Neuronal stem cell (in vitro differentiated cells): ENCODE measurements around the gene SULT6B1.

Experiments
- DNase-seq: peaks from one replicate; pipeline ENCODE4 v3.0.0-alpha.2; 2013; ENCODE audit warnings: low spot score
- H2AFZ ChIP-seq: one replicate; pipeline ENCODE4 v1.6.1; 2013; ENCODE audit warnings: mild to moderate bottlenecking, low read length, inconsistent platforms
- H2AK5ac ChIP-seq: 2 replicates; pipeline ENCODE4 v1.6.1; 2013; ENCODE audit warnings: low read depth, mild to moderate bottlenecking, inconsistent platforms, low read length, moderate library complexity, mixed read lengths
- H2BK120ac ChIP-seq: 2 replicates; pipeline ENCODE4 v1.6.1; 2013; ENCODE audit warnings: low read depth, mild to moderate bottlenecking, inconsistent platforms, low read length, moderate library complexity, mixed read lengths
- H2BK12ac ChIP-seq: one replicate; pipeline ENCODE4 v1.6.1; 2013; ENCODE audit warnings: low read length, inconsistent platforms
- H2BK15ac ChIP-seq: 2 replicates; pipeline ENCODE4 v1.6.1; 2013; ENCODE audit warnings: mild to moderate bottlenecking, low read length, inconsistent platforms, mixed read lengths
- H2BK5ac ChIP-seq: one replicate; pipeline ENCODE4 v1.6.1; 2013; ENCODE audit warnings: inconsistent platforms, mild to moderate bottlenecking, low read length, moderate library complexity
- H3K14ac ChIP-seq: one replicate; pipeline ENCODE4 v1.6.1; 2013; ENCODE audit warnings: low read length, inconsistent platforms
- H3K18ac ChIP-seq: 2 replicates; pipeline ENCODE4 v1.6.1; 2013; ENCODE audit warnings: low read length, inconsistent platforms
- H3K23ac ChIP-seq: 2 replicates; pipeline ENCODE4 v1.6.1; 2013; ENCODE audit warnings: low read depth, mild to moderate bottlenecking, mixed read lengths, low read length, inconsistent platforms; ENCODE audit not compliant: poor library complexity
- H3K27ac ChIP-seq: replicated peaks from 3 replicates; pipeline ENCODE4 v1.5.1; 2013; ENCODE audit warnings: low read length, inconsistent platforms
- H3K27me3 ChIP-seq, 3 experiments: 2 replicates each; pipeline ENCODE4 v1.6.1; 2013; ENCODE audit warnings: low read length in 3 of 3, mild to moderate bottlenecking in 2 of 3, inconsistent platforms in 1 of 3, low read depth in 1 of 3, mixed read lengths in 1 of 3, moderate library complexity in 1 of 3; ENCODE audit not compliant: control insufficient read depth in 3 of 3, insufficient read depth in 3 of 3
- H3K36me3 ChIP-seq, 2 donors: replicated peaks in 1 of 2; 2 replicates each; pipeline ENCODE4 v1.6.1; 2013; ENCODE audit warnings: low read length in 2 of 2; ENCODE audit not compliant: control insufficient read depth in 2 of 2, insufficient read depth in 2 of 2
- H3K4ac ChIP-seq: 2 replicates; pipeline ENCODE4 v1.6.1; 2013; ENCODE audit warnings: inconsistent platforms, mild to moderate bottlenecking, low read length, moderate library complexity
- H3K4me1 ChIP-seq, 2 donors: 1 replicate in 1 of 2; 2 replicates in 1 of 2; pipeline ENCODE4 v1.6.1; 2013; ENCODE audit warnings: low read length in 2 of 2, low read depth in 1 of 2; ENCODE audit not compliant: control insufficient read depth in 2 of 2, insufficient read depth in 1 of 2
- H3K4me2 ChIP-seq: one replicate; pipeline ENCODE4 v1.6.1; 2013; ENCODE audit warnings: mild to moderate bottlenecking, low read length, inconsistent platforms; ENCODE audit not compliant: insufficient read depth, poor library complexity, severe bottlenecking
- H3K4me3 ChIP-seq, 2 donors: 2 replicates each; pipeline ENCODE4 v1.5.1; 2013; ENCODE audit warnings: low read length in 2 of 2, mild to moderate bottlenecking in 2 of 2, inconsistent platforms in 1 of 2, moderate library complexity in 1 of 2
- H3K79me1 ChIP-seq: one replicate; pipeline ENCODE4 v1.6.1; 2013; ENCODE audit warnings: low read depth, mild to moderate bottlenecking, inconsistent platforms, low read length, moderate library complexity
- H3K9ac ChIP-seq: one replicate; pipeline ENCODE4 v1.6.1; 2013; ENCODE audit warnings: mild to moderate bottlenecking, low read depth, low read length, inconsistent platforms; ENCODE audit not compliant: poor library complexity
- H3K9me3 ChIP-seq, 2 donors: replicated peaks in 1 of 2; 2 replicates each; pipeline versions ENCODE3 to v1.6.1; 2013; ENCODE audit warnings: low read length in 2 of 2, mild to moderate bottlenecking in 2 of 2, inconsistent platforms in 1 of 2, low read depth in 1 of 2, mixed read lengths in 1 of 2, moderate library complexity in 1 of 2; ENCODE audit not compliant: control insufficient read depth in 2 of 2, insufficient read depth in 1 of 2
- H4K8ac ChIP-seq: one replicate; pipeline ENCODE4 v1.6.1; 2013; ENCODE audit warnings: low read depth, mild to moderate bottlenecking, inconsistent platforms, low read length, moderate library complexity
- H4K91ac ChIP-seq: one replicate; pipeline ENCODE4 v1.6.1; 2013; ENCODE audit warnings: low read length, low read depth, mild to moderate bottlenecking, inconsistent platforms; ENCODE audit not compliant: poor library complexity
- WGBS, 2 donors: extraction: QIAGEN DNeasy Blood & Tissue Kit; methylation state at CpG; one replicate each; pipeline ENCODE4 v1.1.7; 2013; ENCODE audit warnings: missing lambda C conversion rate in 2 of 2, mixed read lengths in 1 of 2; ENCODE audit not compliant: insufficient read length in 2 of 2, insufficient replicate concordance in 1 of 2; ENCODE audit errors: extremely low coverage in 2 of 2; 5-methylcytosine and 5-hydroxymethylcytosine counted together

Gene SULT6B1

DNA sequence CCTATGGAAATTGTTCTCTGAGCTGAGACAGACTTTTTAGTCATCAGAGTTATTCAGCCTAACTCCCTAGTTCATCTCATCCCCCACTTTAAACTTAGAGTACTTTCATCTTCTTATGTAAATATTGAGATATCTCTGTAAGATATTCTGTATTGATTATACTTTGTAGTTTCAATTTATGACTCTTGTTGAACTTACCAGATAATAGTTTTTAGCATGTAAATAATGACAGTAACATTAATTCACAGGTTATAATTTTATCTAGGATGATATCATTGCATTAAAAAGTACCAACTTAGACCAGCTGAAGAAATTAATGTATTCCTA is 16.9 kb downstream of the SULT6B1 start:
- H3K4me1 ChIP-seq, result no peaks in the 10 kb centered on the region
- no peaks in the 10 kb centered on the region for H3K27me3 ChIP-seq
- H3K79me1 ChIP-seq, result no peaks in the 10 kb centered on the region
- H4K91ac ChIP-seq, result no peak overlapping the region
- no peak overlapping the region for H2BK5ac ChIP-seq
- no peak overlapping the region for H2AFZ ChIP-seq
- no peak overlapping the region for H3K4me3 ChIP-seq
- H2BK120ac ChIP-seq, result no peak overlapping the region
- H3K14ac ChIP-seq, result no peak overlapping the region
- H3K23ac ChIP-seq, result no peak overlapping the region
- H3K27ac ChIP-seq, result no peak overlapping the region
- DNase-seq, result no peak
- H3K18ac ChIP-seq, result no peak overlapping the region
- no peak overlapping the region for H2AK5ac ChIP-seq
- no peak overlapping the region for H2BK12ac ChIP-seq
- H4K8ac ChIP-seq, result no peak overlapping the region
- H2BK15ac ChIP-seq, result no peak overlapping the region
- no peak overlapping the region for H3K9ac ChIP-seq
- H3K4ac ChIP-seq, result no peak overlapping the region
- H3K4me2 ChIP-seq, result no peak overlapping the region
- H3K36me3 ChIP-seq, result no peaks in the 10 kb centered on the region
- no peaks in the 10 kb centered on the region for H3K9me3 ChIP-seq

DNA sequence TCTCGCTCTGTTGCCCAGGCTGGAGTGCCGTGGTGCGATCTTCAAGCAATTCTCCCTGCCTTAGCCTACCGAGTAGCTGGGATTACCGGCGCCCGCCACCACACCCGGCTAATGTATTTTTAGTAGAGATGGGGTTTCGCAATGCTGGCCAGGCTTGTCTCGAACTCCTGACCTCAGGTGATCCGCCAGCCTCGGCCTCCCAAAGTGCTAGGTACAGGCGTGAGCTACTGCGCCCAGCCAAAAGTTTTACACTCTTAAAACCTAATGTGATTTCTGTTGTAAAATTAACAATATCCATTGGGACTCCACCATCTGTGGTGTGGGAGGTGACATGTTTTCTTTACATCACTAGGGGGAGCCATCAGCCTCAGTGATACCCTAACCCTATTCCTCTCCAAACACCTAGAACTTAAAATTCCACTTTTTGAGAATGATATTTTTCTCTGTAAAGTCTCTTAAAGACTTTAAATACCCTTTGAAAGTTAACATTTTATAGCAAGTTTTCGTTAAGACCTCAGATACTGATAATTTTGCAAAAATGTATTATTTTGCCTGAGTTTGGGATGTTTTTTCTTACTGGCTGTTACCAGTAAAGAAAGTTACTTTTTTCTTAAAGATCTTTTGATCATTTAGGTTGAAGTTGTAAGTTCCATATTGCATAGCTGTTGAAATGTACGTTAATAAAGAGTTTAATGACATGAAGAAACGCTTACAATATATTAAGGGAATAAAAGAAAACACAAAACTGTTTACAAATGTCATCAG is 20.1 kb downstream of the SULT6B1 start:
- Histone ChIP-seq H3K4me2 (no peak overlapping the region), H3K9me3 (peaks cover 0 to 5% of the 10 kb centered on the region in 2 donors), H3K4me1 (no peaks in the 10 kb centered on the region), H2BK5ac (no peak overlapping the region), H3K4ac (no peak overlapping the region), H3K36me3 (no peaks in the 10 kb centered on the region), H4K91ac (no peak overlapping the region), H3K14ac (no peak overlapping the region), H3K23ac (no peak overlapping the region), H3K27ac (no peak overlapping the region), H2BK120ac (no peak overlapping the region), H2BK15ac (no peak overlapping the region), H3K79me1 (no peaks in the 10 kb centered on the region), H3K4me3 (no peak overlapping the region), H3K27me3 (no peaks in the 10 kb centered on the region), H2AFZ (peak overlapping the region; percentile 51), H2AK5ac (no peak overlapping the region), H3K18ac (no peak overlapping the region), H2BK12ac (no peak overlapping the region), H4K8ac (no peak overlapping the region), H3K9ac (no peak overlapping the region)
- no CpG with 5 or more reads among the region's 17 CpGs for WGBS, 2 donors
- DNase-seq, result no peak

DNA sequence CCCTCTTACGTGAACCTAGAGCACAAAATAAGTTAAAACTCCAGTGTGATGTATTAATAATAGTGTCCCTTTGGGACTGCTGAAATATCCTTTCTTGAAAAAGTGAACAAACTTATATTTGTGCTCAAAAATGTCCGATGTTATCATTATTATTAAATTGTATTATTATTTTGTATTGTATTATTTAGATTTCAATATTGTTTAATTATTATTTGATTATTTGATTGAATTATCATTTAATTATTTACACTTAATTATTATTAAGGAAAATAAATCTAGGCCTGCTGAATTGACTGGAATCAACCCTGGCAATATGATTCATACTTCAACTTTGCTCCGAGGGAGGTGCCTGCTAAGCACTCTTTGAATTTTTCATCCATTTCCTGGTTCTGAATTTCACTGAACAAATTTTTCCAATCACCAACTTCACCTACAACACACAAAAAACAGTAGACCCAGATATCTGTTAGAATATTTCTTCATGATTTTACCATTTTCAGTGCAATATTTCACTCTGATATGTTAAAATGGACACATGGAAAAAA is 20.8 kb downstream of the SULT6B1 start:
- Histone ChIP-seq H3K4me1 (no peaks in the 10 kb centered on the region), H2BK120ac (no peak overlapping the region), H3K27me3 (no peaks in the 10 kb centered on the region), H2BK12ac (no peak overlapping the region), H3K9ac (no peak overlapping the region), H3K4ac (no peak overlapping the region), H3K14ac (no peak overlapping the region), H4K8ac (no peak overlapping the region), H2BK5ac (no peak overlapping the region), H3K79me1 (no peaks in the 10 kb centered on the region), H3K4me2 (no peak overlapping the region), H3K4me3 (no peak overlapping the region), H3K23ac (no peak overlapping the region), H2BK15ac (no peak overlapping the region), H3K36me3 (no peaks in the 10 kb centered on the region), H3K18ac (no peak overlapping the region), H3K27ac (no peak overlapping the region), H2AK5ac (no peak overlapping the region), H3K9me3 (peaks cover 0 to 5% of the 10 kb centered on the region in 2 donors), H4K91ac (no peak overlapping the region), H2AFZ (no peak overlapping the region)
- no CpG with 5 or more reads among the region's 3 CpGs for WGBS, 2 donors
- DNase-seq, result no peak

DNA sequence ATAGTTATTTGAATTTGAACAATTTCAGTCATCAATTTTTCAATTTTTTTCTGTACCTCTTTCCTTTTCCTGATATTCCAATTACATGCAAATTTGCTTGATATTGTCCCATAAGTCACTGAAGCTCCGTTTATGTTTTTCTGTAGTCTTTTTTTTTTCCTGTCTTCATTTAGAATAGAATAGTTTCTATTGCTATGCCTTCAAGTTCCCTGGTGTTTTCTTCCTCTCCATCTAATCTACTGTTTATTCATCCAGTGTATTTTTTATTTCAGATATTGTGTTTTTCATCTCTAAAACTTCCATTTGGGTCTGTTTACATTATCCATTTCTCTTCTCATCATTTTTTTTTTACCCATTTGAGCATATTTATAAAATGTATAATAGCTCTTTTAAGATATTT is 23.7 kb downstream of the SULT6B1 start:
- no peak overlapping the region for H3K9ac ChIP-seq
- peaks cover 0 to 5% of the 10 kb centered on the region in 2 donors for H3K9me3 ChIP-seq
- no peak overlapping the region for H4K8ac ChIP-seq
- H3K4me1 ChIP-seq, result no peaks in the 10 kb centered on the region
- H3K27ac ChIP-seq, result no peak overlapping the region
- H3K79me1 ChIP-seq, result no peaks in the 10 kb centered on the region
- WGBS, 2 donors, result no CpG with 5 or more reads among the region's 1 CpG
- no peak overlapping the region for H4K91ac ChIP-seq
- no peak overlapping the region for H2BK15ac ChIP-seq
- no peak overlapping the region for H2BK120ac ChIP-seq
- no peak overlapping the region for H2BK12ac ChIP-seq
- no peak overlapping the region for H2AK5ac ChIP-seq
- no peak overlapping the region for H3K4me2 ChIP-seq
- no peak for DNase-seq
- no peaks in the 10 kb centered on the region for H3K36me3 ChIP-seq
- H3K27me3 ChIP-seq, result no peaks in the 10 kb centered on the region
- no peak overlapping the region for H3K18ac ChIP-seq
- H3K23ac ChIP-seq, result no peak overlapping the region
- H3K14ac ChIP-seq, result no peak overlapping the region
- H2BK5ac ChIP-seq, result no peak overlapping the region
- H3K4me3 ChIP-seq, result no peak overlapping the region
- no peak overlapping the region for H3K4ac ChIP-seq
- H2AFZ ChIP-seq, result no peak overlapping the region
